ENCODE measurements around the gene TOB1.
"Not testable (repeated sequence)": the region's sequence is repeated elsewhere in the genome, so short reads cannot be mapped to it uniquely, and the experiment has no call there.

Gene TOB1

GRCh38 chr17:50898369-50899004 lies 32.3 kb upstream of the TOB1 start:
- no peak for DNase-seq

- DNase-seq: not testable (repeated sequence)
These were observed 28.4 kb upstream of the TOB1 start for GRCh38 chr17:50894513-50894912.

GRCh38 chr17:50893183-50893993 lies 27.2 kb upstream of the TOB1 start:
- DNase-seq: no peak

- DNase-seq: no peak
These were observed 26.1 kb upstream of the TOB1 start for GRCh38 chr17:50892101-50892776.

- DNase-seq: no peak
These were observed 25.4 kb upstream of the TOB1 start for GRCh38 chr17:50891577-50891989.

- no peak for DNase-seq
These were observed 24.7 kb upstream of the TOB1 start for GRCh38 chr17:50890675-50891516.

- no peak for DNase-seq
These were observed 23.5 kb upstream of the TOB1 start for GRCh38 chr17:50889528-50890118.

- DNase-seq: no peak
These were observed 21.6 kb upstream of the TOB1 start for GRCh38 chr17:50887705-50888245.

GRCh38 chr17:50884439-50885311 lies 18.5 kb upstream of the TOB1 start:
- no peak for DNase-seq

GRCh38 chr17:50883850-50884438 lies 17.8 kb upstream of the TOB1 start:
- DNase-seq: no peak

GRCh38 chr17:50882851-50883250 lies 16.7 kb upstream of the TOB1 start:
- no peak for DNase-seq

- no peak for DNase-seq
These were observed 15.0 kb upstream of the TOB1 start for GRCh38 chr17:50881182-50881581.

- DNase-seq: no peak
These were observed 12.9 kb upstream of the TOB1 start for GRCh38 chr17:50879086-50879485.

- DNase-seq: no peak
These were observed 11.7 kb upstream of the TOB1 start for GRCh38 chr17:50877838-50878237.

- DNase-seq: not testable (repeated sequence)
These were observed 10.9 kb upstream of the TOB1 start for GRCh38 chr17:50877042-50877441.

GRCh38 chr17:50875074-50875473 lies 8.9 kb upstream of the TOB1 start:
- DNase-seq: no peak

- peak; percentile 73 for DNase-seq
These were observed 6.7 kb upstream of the TOB1 start for GRCh38 chr17:50872710-50873424.

- no peak for DNase-seq
These were observed 5.7 kb upstream of the TOB1 start for GRCh38 chr17:50871898-50872297.

- DNase-seq: peak; percentile 74
These were observed 5.2 kb upstream of the TOB1 start for GRCh38 chr17:50871364-50871763.

GRCh38 chr17:50868602-50869001 lies 2.4 kb upstream of the TOB1 start:
- DNase-seq: no peak

All from activated CD4-positive, alpha-beta T cell treated with anti-CD3 and anti-CD28 coated beads, Interleukin-2, amount 50 U/mL, for 16 hours (primary cell).